Breast epithelium (tissue), 4 donors: ENCODE data around the gene AFF3. TPM values are rescaled to one million over a fixed set of nuclear protein-coding genes. Genes with fewer than 3 reads are reported as not detected.

Experiments used
- DNase-seq, 2 donors: peaks; one replicate each; pipeline ENCODE4 v3.0.0-alpha.2; 2019; ENCODE audit warnings: low spot score in 2 of 2
- H3K27ac ChIP-seq, 2 donors: fragments of 200-600 bp; sonication (generic) in 1 of 2; one replicate each; pipeline ENCODE4 v1.5.1; 2016 to 2019; ENCODE audit warnings: mild to moderate bottlenecking in 1 of 2
- H3K27me3 ChIP-seq, 2 donors: fragments of 200-600 bp; sonication (generic) in 1 of 2; one replicate each; pipeline versions ENCODE4 v1.5.1 to v1.6.0; 2017 to 2019; ENCODE audit warnings: control low read depth in 1 of 2, mild to moderate bottlenecking in 1 of 2
- H3K36me3 ChIP-seq: fragments of 200-600 bp; one replicate; pipeline ENCODE4 v1.5.1; 2019
- H3K4me1 ChIP-seq, 2 donors: fragments of 200-600 bp; sonication (generic); one replicate each; pipeline ENCODE4 v1.5.1; 2016 to 2019; ENCODE audit warnings: control low read depth in 1 of 2
- H3K4me3 ChIP-seq, 3 donors: fragments of 200-600 bp; sonication (generic); 1 replicate in 2 of 3; 2 replicates in 1 of 3; pipeline ENCODE4 v1.5.1; 2016 to 2019; ENCODE audit warnings: mild to moderate bottlenecking in 3 of 3, moderate library complexity in 2 of 3
- H3K9me3 ChIP-seq, 2 donors: fragments of 200-600 bp; sonication (generic) in 1 of 2; one replicate each; pipeline ENCODE4 v1.5.1; 2016 to 2019; ENCODE audit warnings: control low read depth in 1 of 2
- CTCF ChIP-seq, 3 donors: fragments of 450-650 bp; IDR thresholded peaks; one replicate each; pipeline ENCODE4 v1.5.1; 2016 to 2017; ENCODE audit warnings: antibody characterized with exemption in 3 of 3, mild to moderate bottlenecking in 3 of 3, moderate library complexity in 3 of 3
- POLR2A ChIP-seq: fragments of 450-650 bp; IDR thresholded peaks from one replicate; pipeline ENCODE4 v1.6.1; 2016; ENCODE audit warnings: antibody characterized with exemption, mild to moderate bottlenecking, moderate library complexity
- POLR2AphosphoS5 ChIP-seq, 3 donors: sonication (generic); formaldehyde crosslinking; IDR thresholded peaks; one replicate each; pipeline ENCODE4 v1.6.1; 2017; ENCODE audit warnings: antibody characterized with exemption in 3 of 3
- intact Hi-C: fragments of 100-400 bp; cut with DNase I; formaldehyde crosslinking; loops from one replicate; pipeline ENCODE4 v1.15.1; 2023; ENCODE audit warnings: low total_unique reads
- total RNA-seq, 3 donors: library from RNA; depleted of rRNA; stranded (reverse); fragments of >200 nt; gene quantifications; one replicate each; pipeline ENCODE4 v1.1.0, GENCODE V29; 2016

Gene AFF3
- total RNA-seq, 3 donors from 2014 or later: 8.2 to 116 (median 63.6) TPM

DNA sequence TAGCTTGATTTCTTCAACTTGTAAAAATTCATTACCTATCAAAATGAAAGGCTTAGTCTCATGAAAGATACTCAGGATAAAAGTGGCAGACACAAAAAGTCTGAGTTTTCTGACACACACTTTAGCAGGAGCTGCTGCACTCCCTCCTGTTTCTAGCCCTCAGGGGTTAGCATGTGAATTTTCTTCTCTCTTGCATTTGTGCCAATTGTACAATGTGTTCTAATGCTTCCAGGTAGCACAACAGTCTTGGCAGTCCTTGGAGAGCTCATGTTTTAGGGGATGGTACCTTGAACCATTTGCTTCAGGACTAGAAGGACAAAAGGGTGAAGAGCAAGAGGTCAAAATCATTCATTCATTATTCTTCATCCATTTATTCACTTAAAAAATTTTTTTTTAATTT lies 316.8 kb downstream of the AFF3 start:
- no peaks in the 10 kb centered on the region for H3K36me3 ChIP-seq
- no peak overlapping the region for H3K4me3 ChIP-seq
- intact Hi-C loops: no loop called here
- no peaks in the 10 kb centered on the region for H3K9me3 ChIP-seq
- no peaks in the 10 kb centered on the region for H3K4me1 ChIP-seq
- H3K27ac ChIP-seq: no peak overlapping the region
- no peak for DNase-seq
- H3K27me3 ChIP-seq: no peaks in the 10 kb centered on the region
- TF ChIP-seq POLR2A (no peak), POLR2AphosphoS5 (IDR thresholded peaks at IDR 0.05) (no peak), CTCF (IDR thresholded peaks at IDR 0.05) (no peak)

DNA sequence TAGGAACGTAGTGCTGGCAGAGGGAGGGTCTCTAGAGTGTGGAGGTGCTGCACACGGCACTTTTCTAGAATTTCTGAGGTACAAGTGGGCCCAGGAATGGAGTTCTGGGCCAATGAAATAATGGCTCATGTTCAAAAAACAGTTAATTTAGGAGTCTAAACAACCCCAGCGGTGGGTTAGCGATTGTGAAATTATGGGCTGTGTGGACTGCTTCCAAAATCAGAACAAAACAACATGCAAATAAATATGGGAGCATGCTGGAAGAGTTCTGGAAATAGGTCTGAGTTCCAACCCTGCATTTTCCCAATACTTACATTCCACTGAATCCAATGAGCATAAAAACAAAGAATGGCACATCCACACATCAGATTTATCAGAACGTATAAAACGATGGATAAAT lies 317.6 kb downstream of the AFF3 start:
- Histone ChIP-seq H3K9me3 (no peaks in the 10 kb centered on the region), H3K36me3 (no peaks in the 10 kb centered on the region), H3K4me3 (no peak overlapping the region), H3K27ac (no peak overlapping the region), H3K27me3 (no peaks in the 10 kb centered on the region), H3K4me1 (no peaks in the 10 kb centered on the region)
- DNase-seq: no peak
- intact Hi-C loops: no loop called here
- TF ChIP-seq POLR2AphosphoS5 (IDR thresholded peaks at IDR 0.05) (no peak), POLR2A (no peak), CTCF (IDR thresholded peaks at IDR 0.05) (no peak)

- H3K4me3 ChIP-seq: no peak overlapping the region
- no peak for DNase-seq
- TF ChIP-seq CTCF (IDR thresholded peaks at IDR 0.05): no peak
- no peak for TF ChIP-seq POLR2AphosphoS5 (IDR thresholded peaks at IDR 0.05)
- no peak for TF ChIP-seq POLR2A
- H3K36me3 ChIP-seq: no peaks in the 10 kb centered on the region
- H3K9me3 ChIP-seq: no peaks in the 10 kb centered on the region
- H3K27me3 ChIP-seq: no peaks in the 10 kb centered on the region
- H3K27ac ChIP-seq: no peak overlapping the region
- H3K4me1 ChIP-seq: no peaks in the 10 kb centered on the region
- intact Hi-C loops: no loop called here
Observed at GRCh38 chr2:99822474-99823207, 319.7 kb downstream of the AFF3 start.

DNA sequence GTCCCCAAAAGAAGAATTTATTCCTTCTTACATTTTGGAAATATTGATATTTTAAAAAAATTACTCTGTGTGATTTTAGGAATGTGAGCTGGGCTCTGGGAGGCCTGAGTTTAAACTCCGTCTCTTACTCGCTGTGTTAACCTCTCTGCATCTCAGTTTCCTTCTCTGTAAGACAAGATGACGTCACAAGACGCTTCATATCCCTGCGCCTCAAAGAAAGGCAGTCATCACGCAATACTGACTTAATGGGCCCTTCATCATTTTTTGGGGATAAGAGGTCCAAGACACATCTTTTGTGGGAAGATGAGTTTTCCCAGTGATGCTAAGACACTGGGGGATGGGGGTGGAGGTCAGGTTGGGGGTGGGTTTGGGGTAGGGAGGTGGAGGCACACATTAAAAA lies 320.4 kb downstream of the AFF3 start:
- H3K4me1 ChIP-seq: no peaks in the 10 kb centered on the region
- no peaks in the 10 kb centered on the region for H3K27me3 ChIP-seq
- TF ChIP-seq POLR2A: no peak
- TF ChIP-seq POLR2AphosphoS5 (IDR thresholded peaks at IDR 0.05): no peak
- no peak for TF ChIP-seq CTCF (IDR thresholded peaks at IDR 0.05)
- DNase-seq: no peak
- no peaks in the 10 kb centered on the region for H3K9me3 ChIP-seq
- intact Hi-C loops: no loop called here
- no peak overlapping the region for H3K27ac ChIP-seq
- H3K36me3 ChIP-seq: no peaks in the 10 kb centered on the region
- H3K4me3 ChIP-seq: no peak overlapping the region

GRCh38 chr2:99821572-99821971 lies 320.8 kb downstream of the AFF3 start:
- no peak for DNase-seq
- H3K9me3 ChIP-seq: no peaks in the 10 kb centered on the region
- H3K4me3 ChIP-seq: no peak overlapping the region
- H3K27me3 ChIP-seq: no peaks in the 10 kb centered on the region
- H3K4me1 ChIP-seq: no peaks in the 10 kb centered on the region
- no peaks in the 10 kb centered on the region for H3K36me3 ChIP-seq
- H3K27ac ChIP-seq: no peak overlapping the region
- no peak for TF ChIP-seq CTCF (IDR thresholded peaks at IDR 0.05)
- no peak for TF ChIP-seq POLR2AphosphoS5 (IDR thresholded peaks at IDR 0.05)
- TF ChIP-seq POLR2A: no peak
- intact Hi-C loops: no loop called here
